ENCODE results near the gene AGAP2.

The AGAP2 gene

GRCh38 chr12:57736741-57737466 lies 1.6 kb downstream of the AGAP2 start:
- no peak for DNase-seq (ENCODE audit: low read depth in 2 of 2)

- no peak for DNase-seq (ENCODE audit: low read depth in 2 of 2)
These were observed 2.4 kb downstream of the AGAP2 start for GRCh38 chr12:57735952-57736740.

- DNase-seq (ENCODE audit: low read depth in 2 of 2), result no peak
These were observed 3.2 kb downstream of the AGAP2 start for GRCh38 chr12:57735198-57735855.

DNA sequence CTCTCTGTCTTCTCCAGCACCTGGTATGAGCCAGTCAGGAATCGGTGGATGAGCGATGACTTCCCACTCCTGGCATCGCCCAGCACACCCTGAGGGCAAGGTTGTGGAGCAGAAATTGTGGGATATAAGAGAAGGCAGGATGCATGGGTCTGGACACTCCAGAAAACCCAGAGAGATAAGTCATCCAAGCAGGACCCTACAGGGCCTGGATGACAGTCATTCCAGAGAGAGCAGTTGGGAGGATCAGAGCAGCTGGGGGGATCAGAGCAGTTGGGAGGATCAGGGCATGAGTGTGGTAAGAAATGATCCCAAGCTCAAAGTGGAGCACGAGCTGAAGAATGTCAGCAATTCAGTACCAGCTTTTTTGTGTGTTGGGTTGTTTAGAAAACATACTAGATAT lies 4.0 kb downstream of the AGAP2 start:
- no peak for DNase-seq (ENCODE audit: low read depth in 2 of 2)

GRCh38 chr12:57733928-57734327 lies 4.6 kb downstream of the AGAP2 start:
- no peak for DNase-seq (ENCODE audit: low read depth in 2 of 2)

DNA sequence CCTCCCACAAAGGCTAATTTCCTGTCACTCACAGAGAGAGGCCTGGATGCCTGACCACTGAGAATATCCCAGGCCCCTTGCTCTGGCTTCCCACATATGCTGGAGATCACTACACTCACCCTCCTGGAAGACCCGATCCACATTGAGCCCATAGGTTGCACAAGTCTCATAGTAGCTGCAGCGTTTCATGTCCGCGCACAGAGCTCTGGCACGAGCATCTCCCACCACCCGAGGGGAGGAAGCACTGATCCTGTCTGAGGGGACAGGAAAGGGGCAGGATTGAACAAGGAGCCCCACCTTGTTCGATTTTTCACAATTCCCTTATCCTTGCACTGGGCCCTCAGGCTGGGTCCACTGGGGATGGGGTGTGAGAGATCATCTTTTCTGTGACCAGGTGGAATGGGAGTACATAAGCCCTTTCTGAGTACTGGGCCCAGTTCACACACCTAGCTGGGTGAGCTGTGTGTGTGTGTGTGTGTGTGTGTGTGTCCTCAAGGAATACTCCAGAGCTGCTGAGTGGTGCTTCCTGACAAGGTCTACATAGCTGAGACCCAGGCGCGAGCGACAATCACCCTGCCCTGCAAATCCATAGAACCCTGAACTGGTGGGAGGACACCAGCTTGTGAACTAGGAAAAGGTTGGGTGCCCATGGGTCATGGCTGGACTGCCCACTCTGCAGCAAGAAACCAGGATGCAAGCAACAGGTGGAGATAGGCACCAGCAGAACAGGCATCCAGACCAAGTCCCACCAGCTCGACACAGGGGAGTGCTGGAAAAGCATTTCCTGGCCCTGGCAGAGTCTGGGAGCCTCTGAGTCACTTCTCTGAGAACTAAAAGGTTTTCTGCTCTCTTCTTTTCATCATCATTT lies 5.6 kb downstream of the AGAP2 start:
- no peak for DNase-seq (ENCODE audit: low read depth in 2 of 2)

DNA sequence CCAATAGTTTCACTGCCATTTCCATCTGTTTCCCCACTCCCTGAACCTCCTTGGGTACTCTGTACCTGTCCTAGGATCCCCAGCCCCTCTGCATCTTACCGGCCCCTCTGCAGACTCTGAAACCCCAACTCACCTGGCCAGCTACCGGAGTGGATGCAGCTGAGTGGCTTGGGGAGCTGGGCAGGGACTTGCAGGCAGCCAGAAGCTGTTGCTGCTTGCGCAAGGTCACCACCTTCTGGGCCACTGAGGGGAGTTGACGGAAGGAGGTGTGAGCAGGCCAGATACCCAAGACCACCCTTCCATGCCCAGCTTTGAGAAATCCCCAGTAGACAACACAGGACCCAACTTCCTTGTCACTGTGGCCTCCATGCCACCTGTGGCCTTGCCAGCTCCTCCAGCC lies 6.3 kb downstream of the AGAP2 start:
- DNase-seq (ENCODE audit: low read depth in 2 of 2), result no peak

GRCh38 chr12:57731411-57732080 lies 7.0 kb downstream of the AGAP2 start:
- DNase-seq (ENCODE audit: low read depth in 2 of 2), result no peak

DNA sequence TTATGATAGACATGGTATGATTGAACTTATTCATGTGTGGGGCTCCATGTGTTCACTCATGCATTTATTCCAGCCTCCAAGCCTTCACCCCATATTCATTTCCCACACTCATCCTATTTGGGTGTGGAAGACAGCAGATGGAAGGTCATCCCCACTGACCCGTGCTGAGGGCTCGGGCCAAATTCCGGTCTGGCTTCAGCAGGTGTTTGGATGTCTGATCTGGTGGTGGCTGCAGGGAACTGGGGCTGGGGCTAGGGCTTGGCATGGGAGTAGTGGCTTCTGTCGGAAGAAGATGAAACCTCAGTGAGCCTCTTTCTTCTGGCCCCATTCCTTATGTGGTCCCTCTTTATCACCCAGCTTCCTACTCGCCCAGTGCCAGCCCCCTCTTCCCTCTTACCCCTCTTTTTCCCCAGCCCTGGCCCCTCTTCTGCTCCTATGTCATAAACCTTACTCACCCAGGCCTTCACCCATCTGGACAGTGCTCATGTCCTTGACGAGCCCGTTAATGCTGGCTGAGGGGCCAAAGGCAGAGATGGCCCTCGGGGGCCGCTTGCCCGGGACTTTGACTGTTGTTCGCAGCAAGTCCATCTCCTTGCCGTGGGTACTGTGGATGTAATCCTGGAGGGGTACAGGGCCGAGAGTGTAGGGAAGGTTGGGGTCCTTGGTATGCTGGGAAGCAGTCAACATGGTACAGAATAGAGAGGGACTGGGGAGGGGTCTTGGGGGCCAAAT lies 8.0 kb downstream of the AGAP2 start:
- no peak for DNase-seq (ENCODE audit: low read depth in 2 of 2)

GRCh38 chr12:57729321-57729844 lies 9.2 kb downstream of the AGAP2 start:
- no peak for DNase-seq (ENCODE audit: low read depth in 2 of 2)

- no peak for DNase-seq (ENCODE audit: low read depth in 2 of 2)
These were observed 10.7 kb downstream of the AGAP2 start for GRCh38 chr12:57727758-57728395.

DNA sequence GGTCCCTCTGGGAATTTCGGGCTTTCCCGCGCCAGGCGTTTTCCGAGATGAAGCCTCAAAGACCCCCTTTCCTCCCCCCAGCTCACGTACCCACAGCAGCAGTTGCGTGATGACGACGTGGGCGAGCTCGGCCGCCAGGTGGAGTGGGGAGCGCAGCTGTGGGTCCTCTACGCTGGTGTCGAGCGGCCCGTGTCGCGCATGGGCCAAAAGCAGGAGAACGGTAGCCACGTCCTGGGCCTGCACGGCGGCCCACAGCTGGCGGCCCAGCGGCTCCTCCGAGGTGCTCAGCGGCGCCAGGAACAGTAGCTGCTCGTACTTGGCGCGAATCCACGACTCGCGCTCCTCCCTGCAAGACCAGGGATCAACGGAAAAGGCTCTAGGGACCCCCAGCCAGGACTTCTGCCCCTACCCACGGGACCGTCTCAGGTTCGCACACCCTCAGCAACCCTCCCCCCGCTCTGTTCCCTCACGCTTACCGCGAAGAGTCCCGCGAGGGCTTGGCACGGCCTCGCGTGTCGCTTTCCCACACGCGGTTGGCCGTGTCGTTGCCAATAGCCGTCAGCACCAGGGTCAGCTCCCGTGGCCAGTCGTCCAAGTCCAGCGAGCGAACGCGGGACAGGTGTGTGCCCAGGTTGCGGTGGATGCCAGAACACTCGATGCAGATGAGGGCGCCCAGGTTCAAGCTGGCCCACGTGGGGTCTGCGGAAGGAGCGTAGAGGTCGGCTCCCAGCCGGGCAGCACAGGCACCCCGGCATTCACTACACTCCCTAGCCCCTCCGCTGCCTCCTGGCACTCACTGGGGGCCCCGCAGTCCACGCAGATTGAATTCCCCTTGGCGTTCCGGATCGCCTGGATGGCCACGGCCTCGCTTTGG lies 11.4 kb downstream of the AGAP2 start:
- no peak for DNase-seq (ENCODE audit: low read depth in 2 of 2)

DNA sequence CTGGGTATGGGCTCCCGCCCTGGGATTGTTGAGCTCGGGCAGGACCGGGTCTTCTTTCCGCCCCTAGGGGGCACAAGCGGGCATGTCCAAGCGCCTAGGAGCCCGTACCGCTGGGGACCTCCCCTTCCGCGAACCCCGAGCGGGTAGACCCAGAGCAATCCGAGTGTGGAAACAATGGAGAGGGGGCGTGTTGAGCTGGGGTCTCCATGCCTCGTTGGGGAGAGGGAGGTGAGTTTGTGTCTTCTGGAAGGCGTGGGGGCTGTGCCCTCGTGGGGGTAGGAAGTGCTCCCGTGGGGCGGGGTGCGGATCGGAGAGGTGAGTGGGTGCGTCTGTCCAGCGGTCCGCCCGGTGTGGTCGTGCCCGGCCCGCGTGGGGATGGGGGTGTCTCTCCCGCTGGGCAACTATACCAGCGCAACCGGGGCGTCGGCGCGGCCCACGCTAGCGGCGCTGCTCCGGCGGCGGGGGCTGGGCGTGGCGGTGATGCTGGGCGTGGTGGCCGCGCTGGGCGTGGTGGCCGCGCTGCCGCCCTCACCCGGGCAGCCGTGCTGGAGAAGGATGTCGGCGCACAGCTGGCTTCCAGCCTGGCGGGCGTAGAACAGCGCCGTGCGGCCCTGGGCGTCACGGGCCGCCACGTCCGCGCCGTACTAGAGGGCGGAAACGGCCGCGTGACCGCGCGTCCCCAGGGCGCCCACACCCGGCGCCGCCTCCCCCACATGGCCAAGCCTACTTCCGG lies 12.2 kb downstream of the AGAP2 start:
- DNase-seq (ENCODE audit: low read depth in 2 of 2), result no peak

GRCh38 chr12:57725851-57726150 lies 12.7 kb downstream of the AGAP2 start:
- DNase-seq (ENCODE audit: low read depth in 2 of 2), result no peak

DNA sequence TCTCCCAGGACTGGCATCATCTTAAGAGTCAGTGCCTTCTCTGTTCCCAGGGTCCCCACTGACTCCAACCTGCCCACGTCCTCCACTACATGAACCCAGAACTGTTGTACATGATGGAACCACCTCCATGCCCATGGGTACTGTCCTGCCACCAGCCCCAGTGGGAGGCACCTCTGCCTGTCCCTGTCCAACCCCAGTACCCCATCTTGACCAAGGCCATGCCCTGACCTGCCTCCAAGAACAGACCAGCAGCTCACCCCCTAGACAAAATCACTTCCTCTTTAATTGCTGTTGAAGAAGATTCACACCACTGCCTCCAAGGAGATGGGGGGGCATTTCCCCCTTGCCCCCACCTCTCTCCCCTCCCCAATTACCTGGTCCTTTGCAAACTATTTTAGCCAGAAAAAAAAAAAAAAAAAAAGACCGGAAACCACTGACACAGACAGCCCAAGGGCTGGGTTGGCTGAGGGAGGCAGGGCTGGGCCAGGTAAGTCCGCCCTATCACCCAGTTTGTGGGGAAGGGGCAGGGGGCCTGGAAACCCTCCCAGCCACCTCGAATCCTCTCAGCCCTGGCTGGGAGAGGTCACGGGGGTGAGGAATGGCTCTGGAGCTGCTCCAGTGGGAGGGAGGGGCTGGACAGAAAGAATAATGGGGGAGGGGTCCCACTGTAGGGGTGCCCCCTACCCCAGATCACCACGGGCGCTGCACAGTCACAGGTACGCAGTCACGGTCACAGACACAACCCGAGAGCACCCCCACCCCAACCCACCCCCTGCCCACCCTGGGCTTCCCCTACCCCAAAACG lies 13.4 kb downstream of the AGAP2 start:
- no peak for DNase-seq (ENCODE audit: low read depth in 2 of 2)

GRCh38 chr12:57724003-57724935 lies 14.3 kb downstream of the AGAP2 start:
- DNase-seq (ENCODE audit: low read depth in 2 of 2), result no peak

DNA sequence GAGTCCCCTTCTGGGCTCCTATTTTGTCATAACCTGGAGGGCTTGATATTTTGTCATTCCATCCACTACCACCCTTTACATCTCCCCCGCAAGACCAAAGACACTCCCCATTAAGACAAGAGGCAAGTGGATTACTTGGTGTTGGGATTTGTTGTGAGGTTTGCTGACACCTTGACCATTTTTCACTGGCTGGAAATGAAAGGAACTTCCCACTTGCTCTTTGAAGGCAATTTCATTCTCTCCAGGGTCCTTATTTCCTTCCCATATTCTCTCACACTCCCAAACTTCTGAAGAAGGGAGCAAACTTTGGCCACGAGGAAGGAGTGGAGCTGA lies 14.9 kb downstream of the AGAP2 start:
- DNase-seq (ENCODE audit: low read depth in 2 of 2), result no peak

All from stimulated activated CD4-positive, alpha-beta T cell treated with anti-CD3 and anti-CD28 coated beads, Interleukin-12 subunit alpha, Interleukin-12 subunit beta, amount 100 ng/mL, for 24 hours (primary cell).